Panc1 (cell line): ENCODE results near the gene SIGMAR1. TPM values are rescaled to one million over a fixed set of nuclear protein-coding genes. Genes with fewer than 3 reads are reported as not detected.

ENCODE experiments used
- ATAC-seq: fragments of 200-7000 bp; cut with Tn5 transposase; 2 replicates; pipeline ENCODE4 v1.9.1; 2020; ENCODE audit warnings: mild to moderate bottlenecking, moderate library complexity
- BruUV-seq: library from RNA; stranded (reverse); fragments of 400-500 nt; replicated peaks from 2 replicates; lab custom pipeline; 2021; lab: Mats Ljungman, UMichigan
- CTCF ChIA-PET: fragments of 300-600 bp; sonication (Branson Sonifier 250); formaldehyde crosslinking; loops from one replicate; lab custom pipeline; 2022; ENCODE audit warnings: antibody characterized with exemption; lab: Charles Lee
- POLR2A ChIA-PET: fragments of 300-600 bp; sonication (Branson Sonifier 250); formaldehyde crosslinking; loops from one replicate; lab custom pipeline; 2022; ENCODE audit warnings: antibody characterized with exemption; lab: Charles Lee
- DNase-seq: peaks from one replicate; pipeline ENCODE4 v3.0.0-alpha.2; 2010; ENCODE audit warnings: low read depth, low spot score
- H3K27ac ChIP-seq: 2 replicates; pipeline ENCODE4 v1.5.1; 2011; ENCODE audit warnings: mild to moderate bottlenecking, low read length, inconsistent platforms
- H3K27me3 ChIP-seq: fragments of 200-500 bp; sonication (Bioruptor generic); 2 replicates; pipeline ENCODE4 v1.6.0; 2014; ENCODE audit warnings: low read length, inconsistent platforms; ENCODE audit not compliant: control insufficient read depth, insufficient read depth
- H3K36me3 ChIP-seq: fragments of 200-500 bp; sonication (Bioruptor generic); 2 replicates; pipeline ENCODE4 v1.5.1; 2014; ENCODE audit warnings: inconsistent platforms, mild to moderate bottlenecking, low read length, moderate library complexity; ENCODE audit not compliant: control insufficient read depth, insufficient read depth
- H3K4me1 ChIP-seq: 2 replicates; pipeline ENCODE4 v1.5.1; 2011; ENCODE audit warnings: inconsistent platforms, mild to moderate bottlenecking, low read length, moderate library complexity; ENCODE audit not compliant: control insufficient read depth, insufficient read depth
- H3K4me3 ChIP-seq, 2 experiments: 2 replicates each; pipeline ENCODE4 v1.5.1; 2011 to 2012; ENCODE audit warnings: low read depth in 2 of 2, low read length in 2 of 2, mild to moderate bottlenecking in 2 of 2, inconsistent platforms in 1 of 2, moderate library complexity in 1 of 2
- H3K9me3 ChIP-seq: fragments of 200-500 bp; sonication (Bioruptor generic); 2 replicates; pipeline ENCODE4 v1.5.1; 2014; ENCODE audit warnings: low read depth, mild to moderate bottlenecking, inconsistent platforms, low read length, moderate library complexity; ENCODE audit not compliant: control insufficient read depth, insufficient read depth
- CTCF ChIP-seq: fragments of 450-650 bp; IDR thresholded peaks from 2 replicates; pipeline ENCODE4 v1.5.1; 2017; ENCODE audit warnings: mild to moderate bottlenecking
- POLR2AphosphoS5 ChIP-seq: IDR thresholded peaks from 2 replicates; pipeline ENCODE4 v1.6.1; 2012; ENCODE audit warnings: mild to moderate bottlenecking, low read depth, low read length, moderate library complexity
- REST ChIP-seq, 2 experiments: IDR thresholded peaks; 2 replicates each; pipeline ENCODE4 v1.6.1; 2011 to 2012; ENCODE audit warnings: low read depth in 2 of 2, control low read depth in 1 of 2, low read length in 1 of 2, mild to moderate bottlenecking in 1 of 2, moderate library complexity in 1 of 2; ENCODE audit not compliant: insufficient read depth in 1 of 2
- SIN3A ChIP-seq: IDR thresholded peaks from 2 replicates; pipeline ENCODE4 v1.6.1; 2012; ENCODE audit warnings: low read depth, mild to moderate bottlenecking, low read length, moderate library complexity, borderline replicate concordance; ENCODE audit not compliant: insufficient read depth
- TCF7L2 ChIP-seq: IDR thresholded peaks from 2 replicates; pipeline ENCODE4 v1.6.1; 2011; ENCODE audit warnings: mild to moderate bottlenecking, low read depth, low read length, inconsistent platforms
- in situ Hi-C: cut with HindIII; loops from 2 replicates; pipeline ENCODE4 v1.10.0; 2016; ENCODE audit warnings: low sequenced_read_pairs, low pct_unique_long_range_greater_than_20kb
- intact Hi-C: fragments of 100-400 bp; cut with micrococcal nuclease; formaldehyde crosslinking; loops from one replicate; pipeline ENCODE4 v1.10.0; 2022; ENCODE audit not compliant: unreplicated experiment
- total RNA-seq: library from RNA; stranded (reverse); gene quantifications from one replicate; pipeline ENCODE4 v1.2.1, GENCODE V29; 2021; ENCODE audit not compliant: unreplicated experiment

The SIGMAR1 gene
- total RNA-seq, 1 experiment from 2014 or later: 131 TPM

- H3K4me1 ChIP-seq: peaks cover 11% of the 10 kb centered on the region
- no peak overlapping the region for H3K4me3 ChIP-seq
- CTCF ChIA-PET: interaction anchor here (0.7 to 1.8 kb wide), 6 partner anchors 12 to 29 kb away, joined by 4 to 9 read pairs (median 6); partner anchors contain the start of gene RPP25L
- BruUV-seq: no TSS peak
- no peak for DNase-seq
- peaks cover 9% of the 10 kb centered on the region for H3K27me3 ChIP-seq
- H3K27ac ChIP-seq: no peak overlapping the region
- no peak for ATAC-seq
- H3K36me3 ChIP-seq: no peaks in the 10 kb centered on the region
- intact Hi-C loops (no loop called here), in situ Hi-C loops (no loop called here)
- POLR2A ChIA-PET: interaction anchor here (0.6 kb wide), 1 partner anchor 356 kb away, joined by 3 read pairs; no protein-coding TSS in a partner anchor
- no peaks in the 10 kb centered on the region for H3K9me3 ChIP-seq
- TF ChIP-seq SIN3A (no peak), CTCF (no peak), POLR2AphosphoS5 (no peak), REST (IDR thresholded peaks at IDR 0.05; ENCODE audit: insufficient read depth in 1 of 2, low read depth in 2 of 2, low read length in 1 of 2) (no peak), TCF7L2 (no peak)
These were observed 4.4 kb downstream of the SIGMAR1 start for GRCh38 chr9:34633166-34633565.

GRCh38 chr9:34630402-34631154 lies 7.0 kb downstream of the SIGMAR1 start:
- in situ Hi-C loops: no loop called here
- no peak for DNase-seq
- Histone ChIP-seq H3K9me3 (no peaks in the 10 kb centered on the region), H3K27ac (no peak overlapping the region), H3K27me3 (peaks cover 13% of the 10 kb centered on the region), H3K4me1 (peaks cover 3% of the 10 kb centered on the region; the same call in 1 of the 2 replicates), H3K36me3 (no peaks in the 10 kb centered on the region), H3K4me3 (no peak overlapping the region)
- no peak for TF ChIP-seq SIN3A
- TF ChIP-seq POLR2AphosphoS5: no peak
- TF ChIP-seq TCF7L2: no peak
- TF ChIP-seq CTCF: no peak
- no peak for TF ChIP-seq REST (IDR thresholded peaks at IDR 0.05; ENCODE audit: insufficient read depth in 1 of 2, low read depth in 2 of 2, low read length in 1 of 2)
- ATAC-seq: no peak
- ChIA-PET CTCF (interaction anchor here (0.9 to 1.0 kb wide), 2 partner anchors 19 to 72 kb away, joined by 3 read pairs; no protein-coding TSS in a partner anchor), POLR2A (no interaction called here)
- intact Hi-C loops: no loop called here
- no TSS peak for BruUV-seq
